Calu3 (cell line): Measurements from ENCODE around the gene LARGE1. TPM values are rescaled to one million over a fixed set of nuclear protein-coding genes. Genes with fewer than 3 reads are reported as not detected.

Experiments used
- BruUV-seq: library from RNA; stranded (reverse); fragments of 400-500 nt; replicated peaks from 2 replicates; lab custom pipeline; 2021; lab: Mats Ljungman, UMichigan
- CTCF ChIA-PET: fragments of 300-600 bp; sonication (Branson Sonifier 250); formaldehyde crosslinking; loops from one replicate; lab custom pipeline; 2022; ENCODE audit warnings: antibody characterized with exemption; lab: Charles Lee
- DNase-seq: peaks from one replicate; pipeline ENCODE4 v3.0.0; 2022
- H3K27ac Mint-ChIP-seq: one replicate; pipeline ENCODE4 v1.8.0; 2022; ENCODE audit warnings: mixed read lengths; ENCODE audit not compliant: unreplicated experiment
- H3K27me3 Mint-ChIP-seq: one replicate; pipeline ENCODE4 v1.8.0; 2022; ENCODE audit warnings: mixed read lengths; ENCODE audit not compliant: unreplicated experiment
- H3K36me3 Mint-ChIP-seq: one replicate; pipeline ENCODE4 v1.8.0; 2022; ENCODE audit warnings: mild to moderate bottlenecking, moderate library complexity, mixed read lengths; ENCODE audit not compliant: insufficient read depth, unreplicated experiment
- H3K4me1 Mint-ChIP-seq: one replicate; pipeline ENCODE4 v1.8.0; 2022; ENCODE audit warnings: mild to moderate bottlenecking, low read depth, mixed read lengths; ENCODE audit not compliant: unreplicated experiment
- H3K4me3 Mint-ChIP-seq: one replicate; pipeline ENCODE4 v1.8.0; 2022; ENCODE audit warnings: mild to moderate bottlenecking, low read depth, moderate library complexity, mixed read lengths; ENCODE audit not compliant: unreplicated experiment
- H3K9me3 Mint-ChIP-seq: one replicate; pipeline ENCODE4 v1.8.0; 2022; ENCODE audit warnings: low read depth, mixed read lengths; ENCODE audit not compliant: unreplicated experiment
- CTCF ChIP-seq: fragments of 200-600 bp; IDR thresholded peaks from one replicate; pipeline ENCODE4 v1.8.0; 2022; ENCODE audit warnings: antibody characterized with exemption; ENCODE audit not compliant: unreplicated experiment
- intact Hi-C: fragments of 100-400 bp; cut with micrococcal nuclease; formaldehyde crosslinking; loops from one replicate; pipeline ENCODE4 v1.10.0; 2022; ENCODE audit not compliant: unreplicated experiment
- total RNA-seq: library from RNA; stranded (reverse); gene quantifications from 2 replicates; pipeline ENCODE4 v1.2.3, GENCODE V29; 2022

Gene LARGE1
- total RNA-seq, 1 experiment from 2014 or later, result 11.6 TPM

DNA sequence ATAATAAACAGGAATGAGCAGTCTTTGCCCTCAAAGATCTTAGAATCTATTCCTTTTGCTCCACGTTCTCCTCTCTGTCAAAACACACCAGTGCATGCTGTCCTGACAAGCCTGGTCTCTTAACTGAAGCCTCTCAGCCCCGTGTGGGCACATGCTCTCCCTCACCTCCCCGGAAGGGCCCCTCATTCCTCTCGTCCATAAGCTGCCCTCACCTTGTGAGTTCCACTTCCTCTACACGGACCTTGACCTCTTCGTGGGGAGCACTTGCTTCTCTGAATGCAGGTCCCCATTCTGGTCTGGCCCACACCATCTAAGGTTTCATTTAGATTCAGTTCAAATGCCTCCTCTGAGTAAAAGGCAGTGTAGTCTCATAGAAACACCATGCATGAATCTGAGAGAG lies 449.8 kb downstream of the LARGE1 start:
- no peak overlapping the region for H3K27ac Mint-ChIP-seq
- CTCF ChIA-PET, result interaction anchor here (1.0 kb wide), 1 partner anchor 43 kb away, joined by 3 read pairs; no protein-coding TSS in a partner anchor
- TF ChIP-seq CTCF, result no peak
- H3K27me3 Mint-ChIP-seq, result no peaks in the 10 kb centered on the region
- H3K9me3 Mint-ChIP-seq, result peaks cover 2% of the 10 kb centered on the region
- no peak overlapping the region for H3K4me3 Mint-ChIP-seq
- intact Hi-C loops, result no loop called here
- BruUV-seq, result no TSS peak
- peaks cover 15% of the 10 kb centered on the region for H3K4me1 Mint-ChIP-seq
- no peaks in the 10 kb centered on the region for H3K36me3 Mint-ChIP-seq
- no peak for DNase-seq

DNA sequence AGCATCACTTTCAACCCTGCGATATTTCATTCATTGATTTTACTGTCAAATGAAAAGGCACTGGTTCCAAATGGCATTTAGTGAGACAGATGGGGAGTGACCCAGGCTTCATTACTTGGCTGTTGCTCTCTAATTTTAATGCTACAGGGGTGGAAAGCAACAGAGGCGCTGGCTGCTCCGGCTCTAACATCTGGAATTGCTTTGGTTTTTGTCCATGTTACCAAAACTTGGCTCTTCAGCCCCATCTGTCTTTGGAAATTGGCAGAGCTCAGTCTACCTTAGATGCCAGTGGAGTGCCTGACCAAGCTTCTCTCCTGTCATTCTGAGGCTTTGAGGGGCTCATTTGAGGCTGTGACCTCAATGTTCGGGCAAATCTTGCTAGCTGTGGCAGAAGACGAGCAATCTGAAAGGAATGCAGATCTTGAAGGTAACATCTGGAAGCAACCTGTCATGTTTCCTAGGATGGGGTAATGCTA lies 452.6 kb downstream of the LARGE1 start:
- TF ChIP-seq CTCF, result no peak
- BruUV-seq, result no TSS peak
- Mint-ChIP-seq H3K36me3 (no peaks in the 10 kb centered on the region), H3K27ac (no peak overlapping the region), H3K4me3 (no peak overlapping the region), H3K4me1 (peaks cover 15% of the 10 kb centered on the region), H3K27me3 (no peaks in the 10 kb centered on the region), H3K9me3 (peaks cover 2% of the 10 kb centered on the region)
- intact Hi-C loops, result loop anchor here (5.0 kb wide), 1 partner anchor 165 kb away; no protein-coding TSS in a partner anchor
- no peak for DNase-seq
- CTCF ChIA-PET, result interaction anchor here (1.5 kb wide), 1 partner anchor 165 kb away, joined by 14 read pairs; no protein-coding TSS in a partner anchor

DNA sequence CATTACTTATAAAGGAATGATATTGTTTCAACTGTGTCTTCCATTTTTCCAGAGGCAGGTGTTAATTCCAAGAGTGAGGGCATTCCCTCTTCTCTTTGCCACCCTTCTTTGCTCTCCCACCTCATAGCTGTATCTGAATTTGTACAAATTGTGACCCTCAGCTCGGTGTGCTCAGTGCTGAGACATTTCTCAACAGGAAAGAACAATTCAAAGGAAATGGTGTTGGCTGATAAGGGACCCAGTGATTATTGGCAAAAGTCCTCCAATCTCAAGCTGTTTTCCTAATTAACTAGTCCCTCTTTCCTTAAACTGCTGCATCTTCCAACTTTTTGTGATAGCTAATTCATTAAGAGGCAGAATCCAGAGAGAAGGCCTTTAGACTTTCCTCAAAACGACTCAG lies 453.2 kb downstream of the LARGE1 start:
- no TSS peak for BruUV-seq
- H3K9me3 Mint-ChIP-seq, result peaks cover 2% of the 10 kb centered on the region
- H3K27me3 Mint-ChIP-seq, result no peaks in the 10 kb centered on the region
- DNase-seq, result no peak
- H3K27ac Mint-ChIP-seq, result no peak overlapping the region
- intact Hi-C loops, result loop anchor here (5.0 kb wide), 1 partner anchor 165 kb away; no protein-coding TSS in a partner anchor
- peaks cover 15% of the 10 kb centered on the region for H3K4me1 Mint-ChIP-seq
- no peaks in the 10 kb centered on the region for H3K36me3 Mint-ChIP-seq
- H3K4me3 Mint-ChIP-seq, result no peak overlapping the region
- TF ChIP-seq CTCF, result no peak
- CTCF ChIA-PET, result interaction anchor here (0.6 to 1.5 kb wide), 3 partner anchors 96 to 933 kb away, joined by 3 to 14 read pairs (median 6); no protein-coding TSS in a partner anchor

DNA sequence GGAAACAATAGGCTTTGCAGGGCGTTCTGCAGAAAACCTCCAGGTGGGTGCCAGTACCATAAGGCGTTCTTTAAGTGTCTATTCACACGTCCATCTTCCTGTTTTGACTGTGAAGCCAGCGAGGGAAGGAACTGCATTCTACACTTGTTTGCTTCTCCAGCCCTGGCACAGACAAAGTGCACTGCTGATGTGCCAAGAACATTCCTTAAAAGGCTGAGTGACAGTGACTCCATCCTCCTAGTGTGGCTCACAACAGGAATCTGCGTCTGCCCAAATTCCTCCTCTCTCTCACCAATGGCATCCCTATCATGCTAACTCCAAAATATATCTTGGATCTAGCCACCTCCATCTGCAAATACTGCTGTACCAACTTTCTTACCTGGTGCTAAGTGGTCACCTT lies 454.7 kb downstream of the LARGE1 start:
- H3K27ac Mint-ChIP-seq, result no peak overlapping the region
- no peaks in the 10 kb centered on the region for H3K9me3 Mint-ChIP-seq
- no peaks in the 10 kb centered on the region for H3K27me3 Mint-ChIP-seq
- no peak for TF ChIP-seq CTCF
- no TSS peak for BruUV-seq
- peaks cover 11% of the 10 kb centered on the region for H3K4me1 Mint-ChIP-seq
- H3K36me3 Mint-ChIP-seq, result no peaks in the 10 kb centered on the region
- H3K4me3 Mint-ChIP-seq, result no peak overlapping the region
- intact Hi-C loops, result loop anchor here (5.0 kb wide), 1 partner anchor 163 kb away; no protein-coding TSS in a partner anchor
- CTCF ChIA-PET, result no interaction called here
- no peak for DNase-seq
